Bronchial epithelial cell (primary cell): ENCODE measurements around the gene RALGDS. TPM values are rescaled to one million over a fixed set of nuclear protein-coding genes. Genes with fewer than 3 reads are reported as not detected.

Experiments used
- DNase-seq: peaks from one replicate; pipeline ENCODE4 v3.0.0-alpha.2; 2010; ENCODE audit warnings: low read depth
- FAIRE-seq: peaks from 2 replicates; lab custom pipeline; 2011; peaks lifted over from hg19 to GRCh38; lab: Jason Lieb, UNC
- H3K27me3 ChIP-seq: 2 replicates; pipeline ENCODE4 v1.5.1; 2011; ENCODE audit warnings: low read length; ENCODE audit not compliant: control insufficient read depth, insufficient read depth
- H3K36me3 ChIP-seq: 2 replicates; pipeline ENCODE4 v1.5.1; 2011; ENCODE audit warnings: low read length; ENCODE audit not compliant: control insufficient read depth, insufficient read depth
- H3K4me3 ChIP-seq: 2 replicates; pipeline ENCODE4 v1.5.1; 2011; ENCODE audit warnings: mild to moderate bottlenecking, low read depth, low read length, control low read depth
- total RNA-seq: library from RNA; depleted of rRNA; stranded (reverse); fragments of >200 nt; gene quantifications from 2 replicates; pipeline ENCODE4 v1.2.1, GENCODE V29; 2014
- TF ChIP-seq, protein P1 (sequence below): IDR thresholded peaks from 2 replicates; pipeline ENCODE4 v1.5.1; 2011; ENCODE audit warnings: mild to moderate bottlenecking, moderate library complexity, low read length, control low read depth, inconsistent platforms; ENCODE audit not compliant: insufficient read depth, severe bottlenecking

RALGDS gene
- total RNA-seq, 1 donor from 2014 or later: 18.7 TPM

DNA sequence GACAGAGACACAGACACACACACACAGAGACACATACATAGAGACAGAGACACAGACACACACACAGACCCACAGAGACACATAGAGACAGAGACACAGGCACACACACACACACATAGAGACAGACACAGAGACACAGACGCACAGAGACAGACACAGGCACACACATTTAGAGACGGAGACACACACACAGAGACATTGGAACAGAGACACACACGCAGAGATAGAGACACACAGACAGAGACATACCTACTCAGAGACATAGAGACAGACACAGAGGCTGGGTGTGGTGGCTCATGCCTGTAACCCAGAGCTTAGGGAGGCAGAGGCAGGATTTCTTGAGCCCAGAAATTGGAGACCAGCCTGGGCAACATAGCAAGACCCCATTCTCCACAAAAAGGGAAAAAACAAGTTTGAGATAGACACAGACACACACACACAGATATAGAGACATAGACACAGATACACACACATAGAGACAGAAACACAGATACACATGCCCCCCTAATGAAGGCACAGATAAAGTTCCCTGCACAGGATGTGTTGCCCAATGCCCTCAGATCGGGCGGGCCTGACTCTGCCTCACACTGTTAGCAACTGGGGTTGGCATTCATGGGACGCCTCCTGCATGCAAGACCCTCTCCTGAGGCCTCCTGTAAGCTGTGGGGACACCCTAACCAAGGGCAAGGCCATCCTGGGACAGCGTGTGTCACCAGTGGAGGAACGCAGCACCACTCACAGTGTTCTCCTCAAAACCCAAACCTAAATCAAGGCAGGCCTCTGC lies 3.3 kb upstream of the RALGDS start:
- TF ChIP-seq, protein P1, sequence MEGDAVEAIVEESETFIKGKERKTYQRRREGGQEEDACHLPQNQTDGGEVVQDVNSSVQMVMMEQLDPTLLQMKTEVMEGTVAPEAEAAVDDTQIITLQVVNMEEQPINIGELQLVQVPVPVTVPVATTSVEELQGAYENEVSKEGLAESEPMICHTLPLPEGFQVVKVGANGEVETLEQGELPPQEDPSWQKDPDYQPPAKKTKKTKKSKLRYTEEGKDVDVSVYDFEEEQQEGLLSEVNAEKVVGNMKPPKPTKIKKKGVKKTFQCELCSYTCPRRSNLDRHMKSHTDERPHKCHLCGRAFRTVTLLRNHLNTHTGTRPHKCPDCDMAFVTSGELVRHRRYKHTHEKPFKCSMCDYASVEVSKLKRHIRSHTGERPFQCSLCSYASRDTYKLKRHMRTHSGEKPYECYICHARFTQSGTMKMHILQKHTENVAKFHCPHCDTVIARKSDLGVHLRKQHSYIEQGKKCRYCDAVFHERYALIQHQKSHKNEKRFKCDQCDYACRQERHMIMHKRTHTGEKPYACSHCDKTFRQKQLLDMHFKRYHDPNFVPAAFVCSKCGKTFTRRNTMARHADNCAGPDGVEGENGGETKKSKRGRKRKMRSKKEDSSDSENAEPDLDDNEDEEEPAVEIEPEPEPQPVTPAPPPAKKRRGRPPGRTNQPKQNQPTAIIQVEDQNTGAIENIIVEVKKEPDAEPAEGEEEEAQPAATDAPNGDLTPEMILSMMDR: no peak
- no peak for DNase-seq
- Histone ChIP-seq H3K27me3 (no peaks in the 10 kb centered on the region), H3K36me3 (no peaks in the 10 kb centered on the region), H3K4me3 (no peak overlapping the region)
- no peak for FAIRE-seq

DNA sequence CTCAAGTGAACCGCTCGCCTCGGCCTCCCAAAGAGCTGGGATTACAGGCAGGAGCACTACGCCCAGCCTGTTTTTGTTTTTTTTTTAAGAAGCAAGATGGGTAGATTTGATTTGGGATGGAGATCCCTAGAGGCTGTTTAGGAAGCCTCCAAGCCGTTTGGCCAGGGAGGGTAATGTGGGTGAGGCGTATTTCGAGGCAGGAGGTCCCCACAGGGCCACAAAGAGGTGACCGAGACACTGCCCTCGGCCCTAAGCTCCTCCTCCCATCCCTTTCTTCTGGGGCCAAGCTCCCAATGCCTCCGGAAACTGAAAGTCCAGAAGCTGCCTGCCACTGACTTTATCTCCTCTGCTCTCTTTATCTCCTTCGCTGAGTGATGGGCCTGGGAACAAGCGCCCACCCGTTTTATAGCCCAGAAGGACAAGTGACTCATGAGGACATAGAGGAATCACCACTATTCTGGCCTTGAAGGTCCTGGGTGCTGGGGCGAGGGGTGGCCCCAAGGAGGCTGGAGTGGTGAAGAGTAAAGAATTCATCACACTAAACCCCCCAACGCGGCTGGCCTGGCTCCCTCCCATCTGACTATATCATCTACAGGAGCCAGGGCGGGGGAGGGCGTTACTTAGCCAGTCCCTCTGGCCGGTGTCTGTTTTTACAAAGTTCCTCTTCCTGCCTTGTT lies 2.0 kb upstream of the RALGDS start:
- no peaks in the 10 kb centered on the region for H3K27me3 ChIP-seq
- DNase-seq: no peak
- H3K36me3 ChIP-seq: no peaks in the 10 kb centered on the region
- TF ChIP-seq, protein P1: no peak
- FAIRE-seq: no peak
- no peak overlapping the region for H3K4me3 ChIP-seq

DNA sequence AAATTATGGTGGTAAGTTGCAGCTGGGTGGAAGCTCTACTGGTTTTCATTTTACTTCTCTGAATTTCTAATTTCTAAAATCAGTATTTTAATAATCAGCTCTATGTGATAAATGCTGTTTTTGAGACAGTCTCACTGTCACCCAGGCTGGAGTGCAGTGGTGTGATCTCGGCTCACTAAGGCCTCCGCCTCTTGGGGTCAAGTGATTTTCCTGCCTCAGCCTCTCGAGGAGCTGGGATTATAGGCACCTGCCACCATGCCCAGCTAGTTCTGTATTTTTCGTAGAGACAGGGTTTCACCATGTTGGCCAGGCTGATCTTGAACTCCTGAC lies 1.5 kb upstream of the RALGDS start:
- no peak for DNase-seq
- Histone ChIP-seq H3K4me3 (no peak overlapping the region), H3K27me3 (no peaks in the 10 kb centered on the region), H3K36me3 (no peaks in the 10 kb centered on the region)
- TF ChIP-seq, protein P1: no peak
- no peak for FAIRE-seq

DNA sequence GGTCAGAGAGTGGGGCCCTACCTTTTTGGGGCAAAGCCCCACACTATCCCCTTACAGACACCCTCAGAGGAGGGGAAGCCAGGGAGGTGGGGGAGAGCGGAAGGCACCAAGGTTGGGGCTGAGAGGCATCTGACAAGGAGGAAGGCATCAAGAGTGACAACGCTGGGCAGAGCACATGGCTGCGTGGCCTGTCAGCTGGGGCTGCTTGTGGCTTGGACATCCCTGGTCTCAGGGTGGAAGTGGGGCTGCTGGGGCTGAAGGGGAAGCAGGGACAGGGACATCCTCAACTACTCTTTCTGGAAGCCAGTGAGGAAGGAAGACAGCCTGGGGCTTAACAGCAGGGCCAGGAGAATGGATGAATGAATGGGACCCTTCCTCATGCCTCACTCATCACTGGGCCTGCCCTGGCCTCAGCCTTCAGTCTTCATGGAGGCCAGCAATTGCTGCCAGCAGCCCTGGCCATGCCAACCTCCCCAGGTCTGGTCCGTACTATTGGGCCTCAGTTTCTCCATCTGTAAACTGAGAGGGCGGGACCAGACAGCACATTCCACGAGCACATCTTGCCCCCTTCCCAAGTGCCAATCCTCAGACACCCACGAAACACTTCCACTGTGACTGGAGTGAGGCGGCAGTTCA lies 993 bp upstream of the RALGDS start:
- no peak for FAIRE-seq
- no peak overlapping the region for H3K4me3 ChIP-seq
- DNase-seq: no peak

DNA sequence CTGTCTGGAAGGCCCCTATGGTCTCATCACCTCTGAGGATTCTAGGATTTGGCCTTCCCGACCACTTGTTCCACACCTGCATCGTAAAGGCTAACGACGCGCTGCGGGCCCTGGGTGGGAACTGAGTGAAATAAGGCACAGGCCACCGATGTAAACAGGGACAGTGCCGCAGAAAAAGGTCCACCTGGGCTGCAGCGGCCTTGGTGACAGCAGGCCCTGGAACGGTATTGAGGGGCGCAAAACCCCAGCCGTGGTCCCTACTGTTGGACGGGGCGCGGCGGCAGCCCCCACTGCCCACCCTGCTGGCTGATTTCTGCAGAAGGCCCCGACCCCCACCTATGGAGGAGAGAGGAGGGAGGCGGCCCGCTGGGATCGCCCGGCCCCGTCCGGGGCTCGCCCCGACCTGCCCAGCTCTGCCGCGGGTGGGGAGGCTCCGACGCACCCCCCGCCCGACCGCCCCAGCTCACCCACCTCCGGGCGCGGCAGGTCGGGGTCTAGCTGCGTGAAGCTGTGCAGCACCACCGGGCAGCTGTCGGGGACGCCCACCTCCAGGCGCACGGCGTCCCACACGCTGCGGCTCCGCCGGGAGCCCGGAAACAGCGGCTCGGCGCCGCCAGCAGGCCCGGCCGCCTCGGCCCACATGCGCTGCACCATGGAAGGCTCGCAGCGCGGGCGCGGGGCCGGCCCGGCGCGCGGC lies 391 bp downstream of the RALGDS start:
- Histone ChIP-seq H3K27me3 (no peaks in the 10 kb centered on the region), H3K36me3 (peaks cover 10% of the 10 kb centered on the region), H3K4me3 (peak overlapping the region; percentile 64)
- DNase-seq (no peak), FAIRE-seq (no peak)
- TF ChIP-seq, protein P1: no peak

More for the DNA sequence above, 993 bp upstream of the RALGDS start:
- H3K27me3 ChIP-seq: no peaks in the 10 kb centered on the region
- TF ChIP-seq, protein P1: no peak
- peaks cover 4% of the 10 kb centered on the region for H3K36me3 ChIP-seq
